Activated CD8-positive, alpha-beta memory T cell treated with anti-CD3 and anti-CD28 coated beads, Interleukin-2, amount 50 U/mL, for 4 hours (primary cell): ENCODE data around the gene LGALS14.

Experiments used
- DNase-seq: peaks from one replicate; pipeline ENCODE4 v3.0.0-alpha.2; 2020

LGALS14 gene

DNA sequence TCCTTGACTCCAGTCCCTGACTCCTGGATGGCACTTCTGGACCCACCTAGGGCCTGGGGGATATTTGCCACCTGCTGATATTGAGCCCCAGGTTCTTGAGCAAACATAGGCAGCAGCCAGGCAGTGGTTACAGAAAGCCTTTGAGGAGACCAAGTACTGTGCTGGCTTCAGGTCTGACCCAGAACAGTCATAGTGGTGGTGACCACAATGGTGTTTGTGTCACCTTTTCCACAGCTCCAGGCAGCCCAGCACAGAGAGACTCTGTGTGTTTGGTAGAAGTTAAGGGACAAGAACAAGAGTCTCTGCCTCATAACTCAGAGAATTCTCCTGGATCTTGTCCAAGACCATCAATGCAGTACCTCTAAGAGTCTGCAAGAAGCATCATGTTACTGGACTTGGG, 48.1 kb downstream of the LGALS14 start:
- no peak for DNase-seq

DNA sequence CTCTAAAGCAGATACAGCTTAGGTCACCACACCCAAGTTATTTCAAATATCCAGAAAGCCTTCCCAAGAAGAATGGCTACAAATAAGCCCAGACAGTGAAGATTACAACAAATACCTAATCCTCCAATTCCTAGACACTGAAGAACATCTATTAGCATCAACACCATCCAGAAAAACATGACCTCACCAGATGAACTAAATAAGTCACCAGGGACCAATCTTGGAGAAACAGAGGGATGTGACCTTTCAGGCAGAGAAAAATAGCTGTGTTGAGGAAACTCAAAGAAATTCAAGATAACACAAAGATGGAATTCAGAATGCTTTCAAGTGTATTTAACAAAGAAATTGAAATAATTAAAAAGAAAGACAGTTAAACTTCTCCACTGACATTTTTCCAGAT, 48.5 kb downstream of the LGALS14 start:
- DNase-seq = no peak

DNA sequence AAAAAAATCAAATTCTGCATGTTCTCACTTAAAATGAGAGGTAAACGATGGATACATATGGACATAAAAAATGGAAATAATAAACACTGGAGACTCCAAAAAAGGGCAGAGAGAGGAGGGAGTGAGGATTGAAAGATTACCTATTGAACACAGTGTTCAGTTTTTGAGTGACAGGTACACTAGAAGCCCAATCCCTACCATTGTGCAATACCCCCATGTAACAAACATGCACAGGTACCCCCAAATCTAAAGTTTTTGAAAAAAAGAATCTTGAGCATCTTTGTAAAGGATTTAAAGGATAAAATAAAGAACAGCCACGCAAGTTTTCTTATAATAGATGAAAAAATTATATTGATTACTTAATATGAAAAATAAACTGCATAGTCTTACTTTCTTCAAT, 50.3 kb downstream of the LGALS14 start:
- no peak for DNase-seq

DNA sequence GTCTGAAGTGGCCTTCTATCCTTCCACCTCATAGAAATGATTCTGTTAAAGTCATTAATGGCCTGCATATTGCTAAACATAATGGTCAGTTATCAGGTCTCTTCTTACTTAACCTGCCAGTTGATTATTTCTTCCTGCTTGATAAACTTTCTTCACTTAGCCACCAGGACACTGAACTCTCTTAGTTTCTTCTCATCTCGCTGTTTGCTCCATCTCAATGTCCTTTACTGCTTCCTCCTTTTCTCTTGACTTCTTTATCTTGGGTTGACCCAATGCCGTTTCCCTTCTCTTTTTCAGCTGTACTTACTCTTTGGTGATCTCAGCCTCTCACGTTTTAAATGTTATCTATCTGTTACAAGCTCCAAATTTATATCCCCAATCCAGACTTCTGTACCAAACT, 50.7 kb downstream of the LGALS14 start:
- no peak for DNase-seq
